Anterior cingulate cortex (tissue), 58 donors: ENCODE data around the gene GSG1.

ENCODE experiments used
- DNase-seq, 58 donors: peaks; one replicate each; lab custom pipeline; 2025; lab: John Stamatoyannopoulos, UW

Gene GSG1

GRCh38 chr12:13121568-13121967 is 18.1 kb upstream of the GSG1 start:
- DNase-seq = no peak

GRCh38 chr12:13120413-13120812 is 16.9 kb upstream of the GSG1 start:
- DNase-seq = no peak

- DNase-seq = no peak
Measured at GRCh38 chr12:13119826-13120225, 16.4 kb upstream of the GSG1 start.

GRCh38 chr12:13117029-13117428 is 13.6 kb upstream of the GSG1 start:
- DNase-seq = no peak

- no peak for DNase-seq
Measured at GRCh38 chr12:13116259-13116658, 12.8 kb upstream of the GSG1 start.

GRCh38 chr12:13114251-13115052 is 11.0 kb upstream of the GSG1 start:
- no peak for DNase-seq

- DNase-seq = no peak
Measured at GRCh38 chr12:13112968-13113367, 9.5 kb upstream of the GSG1 start.

- no peak for DNase-seq
Measured at GRCh38 chr12:13106666-13107065, 3.2 kb upstream of the GSG1 start.

- DNase-seq = no peak
Measured at GRCh38 chr12:13105781-13106180, 2.3 kb upstream of the GSG1 start.

- no peak for DNase-seq
Measured at GRCh38 chr12:13104409-13104808, 942 bp upstream of the GSG1 start.

- peak in 47 of 58 donors; percentile 13 to 80 (median 47) for DNase-seq
Measured at GRCh38 chr12:13102461-13103195, 839 bp downstream of the GSG1 start.

- peak in 3 of 58 donors; percentile 24 to 30 (median 28) for DNase-seq
Measured at GRCh38 chr12:13101821-13102375, 1.6 kb downstream of the GSG1 start.

GRCh38 chr12:13100882-13101769 is 2.3 kb downstream of the GSG1 start:
- DNase-seq = peak in 56 of 58 donors; percentile 26 to 94 (median 69)

- DNase-seq = no peak
Measured at GRCh38 chr12:13100605-13100881, 2.9 kb downstream of the GSG1 start.

- no peak for DNase-seq
Measured at GRCh38 chr12:13099844-13100604, 3.4 kb downstream of the GSG1 start.

- no peak for DNase-seq
Measured at GRCh38 chr12:13099066-13099843, 4.2 kb downstream of the GSG1 start.

GRCh38 chr12:13097491-13098011 is 5.9 kb downstream of the GSG1 start:
- no peak for DNase-seq

GRCh38 chr12:13095266-13095995 is 8.0 kb downstream of the GSG1 start:
- DNase-seq = no peak
